Progenitor cell of endocrine pancreas (in vitro differentiated cells): ENCODE measurements around the gene NTS. TPM values are rescaled to one million over a fixed set of nuclear protein-coding genes. Genes with fewer than 3 reads are reported as not detected.
A peak's percentile ranks its signal among the peaks of the same experiment; 100 is the strongest.

Experiments used
- DNase-seq: peaks from one replicate; pipeline ENCODE4 v3.0.0; 2021; ENCODE audit warnings: low spot score; ENCODE audit not compliant: unreplicated experiment
- H3K27ac Mint-ChIP-seq: 2 replicates; pipeline ENCODE4 v1.8.0; 2021; ENCODE audit warnings: mild to moderate bottlenecking, moderate library complexity, mixed read lengths
- H3K27me3 Mint-ChIP-seq: 2 replicates; pipeline ENCODE4 v1.8.0; 2021; ENCODE audit warnings: mixed read lengths
- H3K36me3 Mint-ChIP-seq: 2 replicates; pipeline ENCODE4 v1.8.0; 2022; ENCODE audit warnings: mixed read lengths; ENCODE audit not compliant: insufficient read depth
- H3K4me1 Mint-ChIP-seq: 2 replicates; pipeline ENCODE4 v1.8.0; 2021; ENCODE audit warnings: low read depth, mixed read lengths
- H3K4me3 Mint-ChIP-seq: 2 replicates; pipeline ENCODE4 v1.8.0; 2021; ENCODE audit warnings: low read depth, mild to moderate bottlenecking, moderate library complexity, mixed read lengths
- H3K9me3 Mint-ChIP-seq: 2 replicates; pipeline ENCODE4 v1.8.0; 2021; ENCODE audit warnings: low read depth, mixed read lengths
- CTCF ChIP-seq: fragments of 200-600 bp; sonication (generic); IDR thresholded peaks from one replicate; pipeline ENCODE4 v1.5.0; 2021; ENCODE audit warnings: antibody characterized with exemption, mild to moderate bottlenecking; ENCODE audit not compliant: unreplicated experiment
- total RNA-seq: library from RNA; stranded (reverse); gene quantifications from 2 replicates; pipeline ENCODE4 v1.2.1, GENCODE V29; 2021

Gene NTS
- total RNA-seq, 1 donor from 2014 or later, result 3.6 TPM

DNA sequence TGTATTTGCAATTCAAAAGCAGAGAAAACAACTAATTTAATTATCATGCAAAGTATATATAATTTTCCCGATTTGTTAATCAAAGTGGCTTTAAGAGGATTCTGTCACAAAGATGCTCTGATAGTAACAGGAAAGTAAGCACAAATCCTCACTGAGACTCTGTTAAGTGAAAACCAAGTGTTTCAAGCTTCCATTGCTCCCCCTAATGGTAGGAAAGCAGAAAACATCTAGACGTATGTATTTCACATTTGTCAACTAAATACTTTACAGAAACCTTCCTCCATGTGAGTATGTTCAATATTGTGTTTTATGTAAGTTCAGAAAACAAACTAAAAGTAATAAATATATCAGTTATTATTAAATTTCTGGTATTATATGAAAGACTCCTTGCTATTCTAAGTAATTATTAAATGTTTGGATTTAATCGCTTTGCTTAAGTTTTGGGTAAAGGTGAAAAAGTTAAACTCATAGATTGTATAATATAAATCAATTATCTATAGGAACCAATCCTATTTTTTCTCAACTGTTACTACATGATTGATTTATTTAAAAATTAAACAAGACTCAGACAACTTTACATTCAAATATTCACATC is 1.5 kb upstream of the NTS start:
- DNase-seq, result no peak
- peaks cover 4% of the 10 kb centered on the region for H3K27me3 Mint-ChIP-seq

DNA sequence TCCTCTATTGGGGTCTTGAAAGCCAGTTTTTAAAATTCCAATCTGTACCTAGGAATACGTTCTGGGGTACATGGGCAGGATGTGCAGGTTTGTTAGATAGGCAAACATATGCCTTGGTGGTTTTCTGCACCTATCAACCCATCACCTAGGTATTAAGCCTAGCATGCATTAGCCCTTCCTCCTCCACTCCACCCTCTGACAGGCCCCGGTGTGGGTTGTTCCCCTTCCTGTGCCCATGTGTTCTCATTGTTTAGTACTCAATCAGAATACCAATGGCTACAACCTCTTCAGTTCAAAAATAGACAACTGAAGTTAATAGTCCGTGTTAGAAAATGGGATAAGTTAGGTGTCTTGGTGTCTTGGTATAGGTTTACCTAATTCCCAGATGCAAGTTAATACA is 3.4 kb downstream of the NTS start:
- Mint-ChIP-seq H3K4me1 (no peaks in the 10 kb centered on the region), H3K27me3 (no peaks in the 10 kb centered on the region), H3K9me3 (no peaks in the 10 kb centered on the region), H3K4me3 (no peak overlapping the region), H3K27ac (no peak overlapping the region), H3K36me3 (no peaks in the 10 kb centered on the region)
- no peak for TF ChIP-seq CTCF
- no peak for DNase-seq

More for the DNA sequence above, 1.5 kb upstream of the NTS start:
- no peaks in the 10 kb centered on the region for H3K9me3 Mint-ChIP-seq
- no peak overlapping the region for H3K27ac Mint-ChIP-seq
- peak; percentile 81 for TF ChIP-seq CTCF
- H3K4me3 Mint-ChIP-seq, result no peak overlapping the region
- H3K36me3 Mint-ChIP-seq, result no peaks in the 10 kb centered on the region
- no peaks in the 10 kb centered on the region for H3K4me1 Mint-ChIP-seq

GRCh38 chr12:85883763-85884162 is 9.7 kb downstream of the NTS start:
- Mint-ChIP-seq H3K36me3 (no peaks in the 10 kb centered on the region), H3K27ac (no peak overlapping the region), H3K27me3 (no peaks in the 10 kb centered on the region), H3K4me3 (no peak overlapping the region), H3K9me3 (no peaks in the 10 kb centered on the region), H3K4me1 (no peaks in the 10 kb centered on the region)
- no peak for TF ChIP-seq CTCF
- no peak for DNase-seq

GRCh38 chr12:85894653-85895052 is 20.6 kb downstream of the NTS start:
- Mint-ChIP-seq H3K4me3 (no peak overlapping the region), H3K27ac (no peak overlapping the region), H3K9me3 (peaks cover 5% of the 10 kb centered on the region), H3K27me3 (no peaks in the 10 kb centered on the region), H3K36me3 (no peaks in the 10 kb centered on the region), H3K4me1 (no peaks in the 10 kb centered on the region)
- TF ChIP-seq CTCF, result no peak
- no peak for DNase-seq

GRCh38 chr12:85920324-85920947 is 46.3 kb downstream of the NTS start:
- H3K4me1 Mint-ChIP-seq, result peaks cover under 1% of the 10 kb centered on the region
- H3K36me3 Mint-ChIP-seq, result no peaks in the 10 kb centered on the region
- no peak for DNase-seq
- peak; percentile 77 for TF ChIP-seq CTCF
- no peak overlapping the region for H3K4me3 Mint-ChIP-seq
- no peaks in the 10 kb centered on the region for H3K9me3 Mint-ChIP-seq
- no peaks in the 10 kb centered on the region for H3K27me3 Mint-ChIP-seq
- H3K27ac Mint-ChIP-seq, result no peak overlapping the region
